ENCODE data around the gene RGPD8. TPM values are rescaled to one million over a fixed set of nuclear protein-coding genes. Genes with fewer than 3 reads are reported as not detected.
A peak's percentile ranks its signal among the peaks of the same experiment; 100 is the strongest.
"Not testable (repeated sequence)": the region's sequence is repeated elsewhere in the genome, so short reads cannot be mapped to it uniquely, and the experiment has no call there.

RGPD8 gene
- polyA plus RNA-seq, 6 donors from 2014 or later, result 2.2 to 6.1 (median 3.9) TPM

GRCh38 chr2:112432390-112432734 lies 1.1 kb downstream of the RGPD8 start:
- H3K9me3 Mint-ChIP-seq; H3K27me3 Mint-ChIP-seq; H3K36me3 Mint-ChIP-seq; ATAC-seq (ENCODE audit: low read depth in 2 of 2): not testable (repeated sequence)
- DNase-seq, result peak; percentile 17
- Mint-ChIP-seq H3K4me3 (peak overlapping the region; percentile 71 to 91 (median 82)), H3K27ac (peak overlapping the region; percentile 38 to 88 (median 72)), H3K4me1 (peaks cover 4 to 18% (median 11%) of the 10 kb centered on the region in 3 donors)

- peak overlapping the region; percentile 71 to 91 (median 82) for H3K4me3 Mint-ChIP-seq
- H3K4me1 Mint-ChIP-seq, result peaks cover 4 to 18% (median 11%) of the 10 kb centered on the region in 3 donors
- not testable (repeated sequence) for ATAC-seq (ENCODE audit: low read depth in 2 of 2); DNase-seq; H3K36me3 Mint-ChIP-seq; H3K9me3 Mint-ChIP-seq; H3K27me3 Mint-ChIP-seq
- H3K27ac Mint-ChIP-seq, result peak overlapping the region in 4 of 6 donors; percentile 24 to 79 (median 55)
Measured at GRCh38 chr2:112431587-112432295, 1.7 kb downstream of the RGPD8 start.

- not testable (repeated sequence) for H3K36me3 Mint-ChIP-seq; H3K9me3 Mint-ChIP-seq; DNase-seq; H3K4me3 Mint-ChIP-seq; H3K4me1 Mint-ChIP-seq; ATAC-seq (ENCODE audit: low read depth in 2 of 2); H3K27me3 Mint-ChIP-seq; H3K27ac Mint-ChIP-seq
Measured at GRCh38 chr2:112424553-112424952, 8.9 kb downstream of the RGPD8 start.

GRCh38 chr2:112416860-112417259 lies 16.6 kb downstream of the RGPD8 start:
- not testable (repeated sequence) for H3K27ac Mint-ChIP-seq; H3K27me3 Mint-ChIP-seq; ATAC-seq (ENCODE audit: low read depth in 2 of 2); H3K9me3 Mint-ChIP-seq; DNase-seq; H3K36me3 Mint-ChIP-seq; H3K4me1 Mint-ChIP-seq; H3K4me3 Mint-ChIP-seq

GRCh38 chr2:112360055-112360454 lies 73.4 kb downstream of the RGPD8 start:
- not testable (repeated sequence) for ATAC-seq (ENCODE audit: low read depth in 2 of 2); H3K4me3 Mint-ChIP-seq; H3K27me3 Mint-ChIP-seq; H3K4me1 Mint-ChIP-seq; H3K36me3 Mint-ChIP-seq; DNase-seq
- Mint-ChIP-seq H3K9me3 (peaks cover 2 to 21% (median 16%) of the 10 kb centered on the region in 7 donors), H3K27ac (peak overlapping the region in 1 of 6 donors; percentile 65)

GRCh38 chr2:112354335-112354734 lies 79.1 kb downstream of the RGPD8 start:
- ATAC-seq (ENCODE audit: low read depth in 2 of 2); H3K4me3 Mint-ChIP-seq; DNase-seq; H3K36me3 Mint-ChIP-seq; H3K27ac Mint-ChIP-seq; H3K27me3 Mint-ChIP-seq: not testable (repeated sequence)
- H3K4me1 Mint-ChIP-seq, result peaks cover 6 to 11% (median 8%) of the 10 kb centered on the region in 3 donors
- peaks cover 0 to 16% (median 9%) of the 10 kb centered on the region in 7 donors for H3K9me3 Mint-ChIP-seq

- H3K4me3 Mint-ChIP-seq, result not testable (repeated sequence)
Measured at GRCh38 chr2:112352809-112353603, 80.4 kb downstream of the RGPD8 start.

GRCh38 chr2:112352292-112352691 lies 81.2 kb downstream of the RGPD8 start:
- H3K27ac Mint-ChIP-seq, result peak overlapping the region in 4 of 6 donors; percentile 8 to 85 (median 10)

More at GRCh38 chr2:112352809-112353603, 80.4 kb downstream of the RGPD8 start:
- not testable (repeated sequence) for H3K27me3 Mint-ChIP-seq; ATAC-seq (ENCODE audit: low read depth in 2 of 2); H3K27ac Mint-ChIP-seq; H3K36me3 Mint-ChIP-seq; DNase-seq; H3K9me3 Mint-ChIP-seq
- H3K4me1 Mint-ChIP-seq, result peaks cover 6 to 11% (median 8%) of the 10 kb centered on the region in 3 donors

GRCh38 chr2:112345030-112346027 lies 88.1 kb downstream of the RGPD8 start:
- H3K9me3 Mint-ChIP-seq, result peaks cover 0 to 5% (median 0%) of the 10 kb centered on the region in 7 donors
- peak overlapping the region in 1 of 6 donors; percentile 72 for H3K27ac Mint-ChIP-seq
- DNase-seq (no peak), ATAC-seq (ENCODE audit: low read depth in 2 of 2) (no peak)
- no peaks in the 10 kb centered on the region for H3K27me3 Mint-ChIP-seq
- no peaks in the 10 kb centered on the region for H3K4me1 Mint-ChIP-seq
- no peaks in the 10 kb centered on the region for H3K36me3 Mint-ChIP-seq
- H3K4me3 Mint-ChIP-seq, result no peak overlapping the region

More at GRCh38 chr2:112352292-112352691, 81.2 kb downstream of the RGPD8 start:
- H3K4me3 Mint-ChIP-seq, result peak overlapping the region in 2 of 8 donors; percentile 2 to 31
- H3K9me3 Mint-ChIP-seq; DNase-seq; ATAC-seq (ENCODE audit: low read depth in 2 of 2); H3K27me3 Mint-ChIP-seq; H3K36me3 Mint-ChIP-seq: not testable (repeated sequence)
- peaks cover 6 to 11% (median 8%) of the 10 kb centered on the region in 3 donors for H3K4me1 Mint-ChIP-seq

GRCh38 chr2:112343827-112344585 lies 89.4 kb downstream of the RGPD8 start:
- H3K4me3 Mint-ChIP-seq, result no peak overlapping the region
- no peaks in the 10 kb centered on the region for H3K36me3 Mint-ChIP-seq

GRCh38 chr2:112342067-112342550 lies 91.3 kb downstream of the RGPD8 start:
- Mint-ChIP-seq H3K9me3 (peaks cover 0 to 5% (median 0%) of the 10 kb centered on the region in 7 donors), H3K4me3 (no peak overlapping the region), H3K27ac (no peak overlapping the region), H3K36me3 (no peaks in the 10 kb centered on the region), H3K27me3 (no peaks in the 10 kb centered on the region), H3K4me1 (no peaks in the 10 kb centered on the region)
- no peak for ATAC-seq (ENCODE audit: low read depth in 2 of 2)
- no peak for DNase-seq

More at GRCh38 chr2:112343827-112344585, 89.4 kb downstream of the RGPD8 start:
- Mint-ChIP-seq H3K4me1 (no peaks in the 10 kb centered on the region), H3K27ac (peak overlapping the region in 1 of 6 donors; percentile 27), H3K27me3 (no peaks in the 10 kb centered on the region), H3K9me3 (peaks cover 0 to 5% (median 0%) of the 10 kb centered on the region in 7 donors)
- no peak for DNase-seq
- no peak for ATAC-seq (ENCODE audit: low read depth in 2 of 2)
